Inferior parietal cortex (tissue), 1 donor: ENCODE data around the gene DNMT3B.
"Not testable (repeated sequence)": the region's sequence is repeated elsewhere in the genome, so short reads cannot be mapped to it uniquely, and the experiment has no call there.

Source experiments
- DNase-seq: peaks from one replicate; pipeline ENCODE4 v3.0.0-alpha.2; 2016; ENCODE audit errors: extremely low spot score

Gene DNMT3B

DNA sequence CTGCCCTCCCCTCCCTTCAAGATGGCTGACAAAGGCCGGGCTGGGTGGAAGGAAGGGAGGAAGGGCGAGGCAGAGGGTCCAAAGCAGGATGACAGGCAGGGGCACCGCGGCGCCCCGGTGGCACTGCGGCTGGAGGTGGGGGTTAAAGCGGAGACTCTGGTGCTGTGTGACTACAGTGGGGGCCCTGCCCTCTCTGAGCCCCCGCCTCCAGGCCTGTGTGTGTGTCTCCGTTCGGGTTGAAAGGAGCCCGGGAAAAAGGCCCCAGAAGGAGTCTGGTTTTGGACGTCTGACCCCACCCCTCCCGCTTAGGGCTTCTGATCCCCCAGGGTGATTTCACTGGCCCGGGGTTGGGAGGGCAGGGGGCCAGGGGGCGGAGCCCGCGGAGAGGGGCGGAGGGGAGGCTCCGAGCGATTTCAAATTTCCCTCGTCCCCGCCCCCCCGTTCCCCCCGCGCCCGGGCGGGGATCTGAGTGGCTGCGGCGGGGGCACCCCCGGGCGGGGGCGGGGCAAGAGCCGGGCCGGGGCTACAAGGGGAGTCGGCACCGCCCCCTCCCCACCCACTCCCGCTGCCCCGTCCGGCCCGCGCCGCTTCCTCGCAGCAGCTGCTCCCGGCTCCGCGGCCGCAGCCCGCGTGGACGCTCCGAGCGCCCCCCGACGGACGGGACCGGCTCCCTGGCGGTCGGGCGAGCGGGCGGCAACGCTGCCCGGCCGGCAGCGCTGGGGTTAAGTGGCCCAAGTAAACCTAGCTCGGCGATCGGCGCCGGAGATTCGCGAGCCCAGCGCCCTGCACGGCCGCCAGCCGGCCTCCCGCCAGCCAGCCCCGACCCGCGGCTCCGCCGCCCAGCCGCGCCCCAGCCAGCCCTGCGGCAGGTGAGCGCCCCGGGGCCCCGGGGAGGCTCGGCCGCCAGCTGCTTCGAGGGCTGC, at the start of gene DNMT3B:
Gene DNMT3B, plus strand, starts transcription at position 555 of the 923 bp plus-strand sequence. CDS start 17,939 bp downstream, outside the sequence.
- no peak for DNase-seq

DNA sequence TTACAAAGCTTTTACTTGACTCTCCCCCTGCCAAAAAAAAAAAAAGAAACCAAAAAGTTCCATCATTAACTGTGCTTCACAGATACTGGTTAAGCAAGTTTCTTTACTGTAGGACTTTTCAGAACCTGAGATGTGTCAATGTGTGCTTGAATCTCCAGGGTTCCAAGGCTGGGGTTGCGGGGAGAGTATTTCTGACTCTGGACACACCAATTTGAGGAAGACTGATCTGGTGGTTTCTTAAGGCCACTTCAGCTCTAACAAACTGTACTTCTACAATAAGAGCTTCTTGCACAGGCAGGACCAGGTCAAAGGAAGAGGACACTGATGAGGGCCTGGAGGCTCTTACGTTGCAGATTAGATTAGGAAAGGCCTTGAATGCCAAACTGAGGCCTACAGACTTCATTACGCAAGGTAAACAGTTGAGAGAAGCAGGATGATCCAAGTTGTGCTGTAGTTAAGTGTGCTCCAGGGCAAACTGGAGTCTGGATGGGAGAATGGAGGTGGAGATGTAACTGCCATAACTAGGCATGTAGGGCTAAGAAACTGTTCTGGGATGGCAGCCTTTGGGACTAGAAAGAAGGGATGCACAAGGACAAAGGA, 43.3 kb upstream of the DNMT3B start:
- no peak for DNase-seq

DNA sequence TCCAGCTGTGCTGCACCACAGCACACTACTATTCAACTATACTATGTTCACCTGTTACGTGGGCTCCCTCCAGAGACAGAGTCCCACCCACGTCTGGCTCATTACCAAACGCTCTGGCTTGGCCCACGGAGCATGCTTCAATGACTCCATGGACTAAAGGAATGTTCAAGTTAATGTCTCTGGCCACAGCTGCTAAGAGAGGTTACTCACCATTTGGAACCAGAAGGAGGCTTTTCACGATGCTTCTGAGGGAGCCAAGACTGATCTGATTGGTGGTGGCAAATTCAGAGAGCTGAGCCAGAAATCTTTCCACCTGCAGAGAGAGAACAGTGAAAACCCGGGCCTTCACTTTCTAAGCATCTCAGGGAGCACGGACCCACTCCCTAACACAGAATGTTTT, 34.5 kb upstream of the DNMT3B start:
- DNase-seq, result no peak

DNA sequence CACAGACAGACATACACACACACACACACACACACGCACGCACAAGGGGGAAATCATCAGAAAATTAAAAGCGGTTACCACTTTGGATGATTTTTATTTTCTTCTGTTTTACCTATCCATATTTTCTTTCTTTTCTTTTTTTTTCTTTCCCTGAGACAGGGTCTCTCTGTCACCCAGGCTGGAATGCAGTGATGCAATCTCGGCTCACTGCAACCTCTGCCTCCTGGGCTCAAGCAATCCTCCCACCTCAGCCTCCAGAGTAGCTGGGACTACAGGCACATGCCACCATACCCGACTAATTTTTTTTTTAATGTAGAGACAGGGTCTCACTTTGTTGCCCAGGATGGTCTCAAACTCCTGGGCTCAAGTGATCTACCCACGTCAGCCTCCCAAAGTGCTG, 33.8 kb upstream of the DNMT3B start:
- DNase-seq, result not testable (repeated sequence)

DNA sequence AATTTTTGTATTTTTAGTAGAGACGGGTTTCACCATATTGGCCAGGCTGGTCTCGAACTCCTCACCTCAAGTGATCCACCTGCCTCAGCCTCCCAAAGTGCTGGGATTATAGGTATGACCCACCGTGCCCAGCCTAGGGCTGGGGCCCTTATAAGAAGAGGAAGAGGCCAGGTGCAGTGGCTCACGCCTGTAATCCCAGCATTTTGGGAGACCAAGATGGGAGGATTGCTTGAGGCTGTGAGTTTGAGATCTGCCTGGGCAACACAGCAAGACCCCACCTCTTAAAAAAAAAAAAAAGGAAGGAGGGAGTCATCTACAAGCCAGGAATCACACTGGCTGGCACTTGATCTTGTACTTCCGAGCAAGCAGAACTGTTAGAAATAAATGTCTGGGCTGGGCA, 32.9 kb upstream of the DNMT3B start:
- not testable (repeated sequence) for DNase-seq

DNA sequence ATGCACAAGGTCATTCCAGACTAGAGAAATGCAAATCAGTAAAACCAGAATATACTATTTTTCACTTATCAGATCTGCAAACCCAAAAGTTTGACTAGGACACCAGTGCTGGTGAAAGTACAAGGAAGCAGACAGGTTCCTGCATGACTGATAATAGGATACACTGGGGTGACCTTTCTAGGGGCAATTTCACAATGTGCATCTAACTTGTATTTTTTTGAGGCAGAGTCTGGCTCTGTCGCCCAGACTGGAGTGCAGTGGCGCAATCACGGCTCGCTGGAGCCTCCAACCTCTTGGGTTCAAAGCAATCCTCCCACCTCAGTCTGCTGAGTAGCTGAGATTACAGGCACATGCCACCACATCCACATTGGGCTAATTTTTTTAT, 30.3 kb upstream of the DNMT3B start:
- no peak for DNase-seq

DNA sequence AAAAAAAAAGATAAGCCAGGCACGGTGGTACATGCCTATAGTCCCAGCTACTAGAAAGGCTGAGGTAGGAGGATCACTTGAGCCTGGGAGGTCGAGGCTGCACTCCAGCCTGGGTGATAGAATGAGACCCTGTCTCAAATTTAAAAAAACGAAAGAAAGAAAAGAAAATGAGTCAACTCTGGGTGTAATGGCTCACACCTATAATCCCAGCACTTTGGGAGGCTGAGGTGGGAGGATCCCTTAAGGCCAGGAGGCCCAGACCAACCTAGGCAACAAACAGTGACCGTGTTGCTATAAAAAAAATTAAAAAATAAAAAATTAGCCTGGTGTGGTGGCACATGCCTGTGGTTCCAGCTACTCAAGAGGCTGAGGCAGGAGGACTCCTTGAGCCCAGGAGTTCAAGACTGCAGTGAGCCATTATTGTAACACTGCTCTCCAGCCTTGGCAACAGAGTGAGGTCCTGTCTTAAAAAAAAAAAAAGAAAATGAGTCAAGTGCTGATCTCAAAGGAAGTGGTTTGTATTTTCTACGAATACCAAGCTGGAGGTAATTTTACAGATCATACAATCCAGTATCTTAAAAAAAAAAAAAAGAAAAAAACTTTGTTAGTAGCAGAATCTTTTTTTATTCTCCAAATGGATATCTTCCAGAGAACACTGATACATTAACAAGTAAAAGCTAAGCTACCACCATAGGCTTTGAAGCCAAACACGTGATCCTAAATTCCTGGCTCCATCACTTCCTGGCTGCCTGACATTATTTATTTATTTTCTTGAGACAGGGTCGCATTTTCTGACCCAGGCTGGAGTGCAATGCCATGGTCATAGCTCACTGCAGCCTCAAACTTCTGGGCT, 24.6 kb upstream of the DNMT3B start:
- no peak for DNase-seq

DNA sequence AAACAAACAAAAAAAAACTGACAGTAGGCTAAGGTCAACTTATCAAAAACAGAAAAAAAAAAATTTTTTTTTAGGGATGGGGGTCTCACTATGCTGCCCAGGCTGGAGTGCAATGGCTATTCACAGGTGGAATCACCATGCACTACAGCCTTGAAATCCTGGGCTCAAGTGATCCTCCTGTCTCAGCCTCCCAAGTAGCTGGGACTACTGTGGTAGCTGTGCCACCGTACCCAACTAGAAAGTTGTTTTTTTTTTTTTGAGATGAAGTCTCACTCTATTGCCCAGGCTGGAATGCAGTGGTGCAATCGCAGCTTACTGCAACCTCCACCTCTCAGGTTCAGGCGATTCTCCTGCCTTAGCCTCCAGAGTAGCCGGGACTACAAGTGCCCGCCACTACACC, 21.0 kb upstream of the DNMT3B start:
- no peak for DNase-seq

DNA sequence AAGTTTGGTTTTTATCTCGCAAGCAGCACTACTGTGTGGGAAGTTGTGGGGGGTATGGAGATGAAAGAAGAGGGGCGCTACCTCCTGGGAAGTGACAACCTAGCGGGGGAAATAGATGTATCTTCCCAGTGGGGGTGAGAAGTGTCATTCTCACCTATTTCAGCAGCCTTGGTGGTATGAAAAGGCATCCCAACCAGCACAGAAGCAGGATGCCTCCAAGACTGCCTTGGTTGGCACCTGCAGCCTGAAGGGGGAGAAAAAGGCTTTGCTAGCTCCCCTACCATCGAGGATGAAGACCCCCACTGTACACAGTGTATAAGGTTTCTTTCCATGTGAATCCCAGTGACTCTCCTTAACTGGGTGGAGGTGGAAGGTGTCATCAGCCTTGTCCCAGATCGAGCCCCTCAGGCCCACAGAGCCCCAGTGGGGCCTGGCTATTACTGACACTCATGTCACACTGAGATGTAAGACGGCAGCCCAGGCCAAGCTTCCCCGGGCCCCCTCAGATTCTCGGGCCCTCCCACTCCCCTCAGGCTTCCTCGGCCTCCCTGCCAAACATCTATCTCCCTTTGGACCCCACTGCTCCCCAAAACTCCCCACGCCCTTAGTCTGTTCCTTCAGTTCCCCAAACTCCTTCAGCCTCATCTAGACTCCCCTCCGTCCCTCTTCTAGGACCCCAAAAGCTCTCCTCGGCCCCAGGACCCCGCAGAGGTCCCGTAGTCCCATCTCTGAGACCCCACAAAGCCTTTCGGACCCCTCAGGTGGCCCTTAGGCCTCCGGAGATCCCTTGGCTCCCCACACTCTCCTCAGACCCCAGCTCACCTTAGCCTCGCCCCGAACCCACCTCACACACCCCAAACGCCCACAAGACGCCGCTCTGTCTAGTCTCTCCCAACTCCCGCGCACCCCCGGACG, 19.6 kb upstream of the DNMT3B start:
- no peak for DNase-seq

DNA sequence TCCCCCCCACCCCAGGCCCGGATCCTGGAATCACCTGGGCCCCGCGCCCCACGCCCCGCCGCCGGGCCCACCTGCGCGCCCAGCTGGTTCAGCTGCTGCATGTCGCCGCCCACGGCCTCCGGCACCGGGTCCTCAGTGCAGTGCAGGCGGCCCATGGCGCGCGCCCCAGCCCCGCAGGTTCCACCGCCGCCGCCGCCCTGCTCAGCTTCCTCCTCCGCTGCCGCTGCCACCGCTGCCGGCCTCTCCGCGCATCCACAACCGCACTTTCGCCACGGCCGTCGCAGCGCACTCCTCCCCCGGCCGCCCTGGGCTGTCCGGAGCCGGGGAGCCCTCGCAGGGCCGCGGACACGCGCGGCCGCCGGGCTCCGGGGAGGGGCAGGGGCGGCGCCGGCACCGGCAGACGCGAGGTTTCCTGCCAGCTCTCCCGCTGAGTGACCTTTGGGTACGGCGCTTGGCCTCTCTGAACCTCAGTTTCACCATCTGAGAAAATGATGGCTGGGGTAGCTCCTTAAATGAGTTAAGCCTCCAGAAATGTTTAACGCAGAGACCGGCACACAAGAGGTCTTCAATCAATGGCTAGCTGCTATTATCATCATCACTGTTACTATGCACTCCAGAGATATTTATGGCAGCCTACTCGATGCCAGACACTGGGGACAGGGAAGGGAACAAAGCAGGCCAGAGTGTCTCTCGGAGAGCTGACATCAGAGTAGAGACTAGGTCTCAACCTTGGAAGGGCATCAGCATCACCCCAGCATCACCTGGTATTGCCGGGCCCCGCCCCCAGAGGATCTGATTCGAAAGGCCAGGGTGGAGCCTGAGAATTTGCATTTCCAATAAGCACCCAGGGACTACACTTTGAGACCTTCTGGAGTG, 18.7 kb upstream of the DNMT3B start, which contains the start of gene COMMD7:
Gene COMMD7, minus strand, starts transcription at position 231 of the 876 bp plus-strand sequence. Its CDS starts 76 bp downstream, at position 155.
- DNase-seq, result no peak

DNA sequence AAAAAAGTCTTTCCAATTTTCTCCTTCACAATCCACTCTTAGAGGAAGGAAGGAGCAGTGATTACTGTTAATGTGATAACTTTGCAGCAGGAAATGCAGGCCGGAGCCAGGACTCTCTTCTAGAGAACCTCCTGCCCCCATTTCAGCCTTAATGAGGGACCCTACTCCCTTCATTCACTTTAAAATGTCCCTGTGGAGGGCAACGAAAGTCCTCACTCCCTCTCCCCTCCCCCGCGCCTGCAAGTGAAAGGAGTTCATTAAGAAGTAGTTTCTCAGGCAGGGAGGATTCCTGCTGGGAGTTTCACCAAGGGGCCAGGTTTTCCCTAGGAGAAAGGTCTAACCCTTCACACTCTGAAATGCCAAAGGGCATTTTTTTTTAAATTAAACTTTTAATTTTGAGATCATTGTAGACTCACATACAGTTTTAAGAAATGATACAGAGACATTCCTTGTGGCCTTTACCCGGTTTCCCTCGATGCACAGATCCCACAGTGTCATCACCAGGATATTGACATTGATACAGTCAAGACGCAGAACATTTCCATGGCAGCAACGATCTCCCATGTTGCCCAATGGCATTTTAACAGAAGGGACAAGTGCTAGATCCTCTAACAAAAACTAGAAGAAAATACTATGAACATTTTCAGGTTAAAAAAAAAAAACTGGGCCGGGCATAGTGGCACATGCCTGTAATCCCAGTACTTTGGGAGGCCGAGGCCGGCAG, 12.1 kb upstream of the DNMT3B start:
- DNase-seq, result no peak

DNA sequence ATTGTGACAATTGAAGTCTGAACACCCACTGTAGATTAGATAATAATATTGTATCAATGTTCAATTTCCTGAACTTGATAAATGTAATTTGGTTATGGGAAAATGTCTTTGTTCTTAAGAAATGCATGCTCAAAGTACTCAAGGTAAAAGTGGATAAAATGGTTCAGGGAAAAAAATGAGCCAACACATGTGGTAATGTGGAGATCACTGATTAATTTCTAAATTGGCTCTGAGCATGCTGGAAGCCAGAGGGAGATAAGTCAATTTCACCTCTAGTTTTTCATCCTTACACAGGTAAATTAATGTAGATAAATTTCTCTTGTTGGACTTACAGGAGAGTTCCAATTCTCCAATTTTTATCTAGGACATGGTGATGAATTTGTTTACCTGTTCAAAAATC, 10.9 kb upstream of the DNMT3B start:
- no peak for DNase-seq

DNA sequence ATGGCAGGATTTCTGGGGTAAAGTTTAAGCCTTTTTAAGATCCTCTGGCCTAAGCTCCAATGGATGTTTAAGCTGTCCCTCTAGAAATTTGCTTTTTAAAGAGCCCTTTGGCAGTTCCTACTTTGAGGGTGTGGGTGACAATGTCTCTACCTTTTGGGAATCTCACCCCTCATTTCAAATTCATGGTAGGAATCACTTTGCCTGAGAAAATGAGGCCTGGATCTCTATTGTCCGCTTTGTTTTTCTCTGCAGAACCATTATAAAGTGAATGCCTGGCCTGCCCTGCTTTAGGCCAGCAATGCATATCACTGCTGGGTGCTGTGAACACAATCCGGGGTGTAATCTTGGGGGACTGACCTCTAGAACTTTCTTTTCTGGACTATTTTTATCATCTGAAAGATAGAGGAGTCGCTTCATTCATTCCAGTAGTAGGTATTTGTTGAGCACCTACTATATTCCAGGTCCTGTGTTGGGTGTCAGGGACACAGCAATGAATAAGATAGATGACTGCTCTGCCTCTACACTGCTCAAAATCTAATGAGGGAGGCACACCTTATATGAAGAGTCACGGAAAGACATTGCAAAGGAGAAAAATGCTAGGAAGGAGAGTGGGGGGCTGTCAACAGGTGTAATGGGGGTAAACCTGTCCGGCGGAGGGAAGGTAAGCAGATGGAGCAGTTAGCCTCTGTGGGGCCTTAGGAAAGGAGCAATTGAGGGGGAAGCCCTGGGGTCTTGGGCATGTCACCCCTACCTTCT, 10.3 kb upstream of the DNMT3B start:
- no peak for DNase-seq

DNA sequence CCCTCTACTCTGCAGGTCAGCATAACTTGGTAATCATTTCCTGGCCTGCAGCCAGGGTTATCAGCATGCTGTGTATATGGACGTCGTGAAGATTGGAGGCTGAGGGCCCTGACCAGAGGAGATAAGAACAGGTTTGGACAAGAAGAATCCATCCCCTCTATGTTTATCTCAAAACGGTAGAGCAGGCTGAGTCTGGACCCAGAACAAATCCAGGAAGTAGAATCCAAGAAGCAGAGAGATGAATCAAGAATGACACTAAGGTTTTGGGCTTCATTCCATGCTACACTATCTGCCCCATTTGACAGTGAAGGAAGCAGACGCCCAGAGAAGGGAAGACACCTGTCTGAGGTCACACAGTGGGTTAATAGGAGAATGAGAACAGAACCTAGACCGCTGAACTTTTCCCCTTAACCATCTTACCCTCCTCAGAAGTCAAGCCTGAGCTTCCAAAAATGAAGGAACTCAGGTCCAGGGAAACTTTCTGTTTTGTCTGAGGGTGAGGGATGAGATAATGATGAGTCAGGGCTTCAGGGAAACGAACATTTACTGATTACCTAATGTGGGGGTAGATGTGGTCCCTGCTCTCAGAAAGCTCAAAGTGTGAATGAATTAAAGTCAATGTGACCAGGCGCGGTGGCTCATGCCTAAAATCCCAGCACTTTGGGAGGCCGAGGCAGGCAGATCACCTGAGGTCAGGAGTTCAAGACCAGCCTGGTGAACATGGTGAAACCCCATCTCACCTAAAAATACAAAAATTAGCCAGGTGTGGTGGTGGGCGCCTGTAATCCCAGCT, 9.5 kb upstream of the DNMT3B start:
- DNase-seq, result no peak

DNA sequence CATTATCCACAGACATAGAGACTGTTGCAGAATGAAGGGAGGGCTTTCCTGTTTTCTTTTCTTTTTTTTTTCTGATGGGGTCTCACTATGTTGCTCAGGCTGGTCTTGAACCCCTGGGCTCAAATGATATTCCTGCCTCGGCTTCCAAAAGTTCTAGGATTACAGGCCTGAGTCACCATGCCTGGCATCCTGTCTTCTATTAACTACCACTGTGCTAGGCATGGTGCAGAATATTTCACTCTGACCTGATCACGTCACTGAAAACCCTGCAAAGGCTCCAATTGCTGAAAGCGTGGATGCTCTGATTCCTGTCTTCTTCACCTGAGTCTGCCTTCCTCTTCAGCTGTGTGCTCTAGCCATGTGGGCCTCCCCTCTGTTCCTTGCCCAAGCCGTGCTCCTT, 8.5 kb upstream of the DNMT3B start:
- DNase-seq, result no peak

DNA sequence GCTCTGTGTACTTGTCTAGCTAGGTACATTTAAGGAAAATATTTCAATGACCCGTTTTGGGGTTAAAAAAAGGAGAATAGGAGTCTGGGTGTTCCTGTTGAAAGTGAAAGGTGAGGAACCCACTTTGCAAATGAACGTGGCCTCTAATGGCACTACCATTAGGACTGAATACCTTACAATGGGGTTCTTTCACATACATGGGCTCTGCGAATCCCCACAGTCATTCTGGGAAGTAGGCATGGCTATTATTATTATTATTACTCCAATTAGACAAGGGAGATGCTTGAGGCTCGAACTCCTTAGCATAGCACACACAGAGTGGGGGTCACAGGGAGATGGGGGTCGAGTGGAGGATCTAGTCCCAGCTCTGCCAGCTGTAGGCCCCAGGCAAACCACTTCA, 6.0 kb upstream of the DNMT3B start:
- DNase-seq, result no peak

DNA sequence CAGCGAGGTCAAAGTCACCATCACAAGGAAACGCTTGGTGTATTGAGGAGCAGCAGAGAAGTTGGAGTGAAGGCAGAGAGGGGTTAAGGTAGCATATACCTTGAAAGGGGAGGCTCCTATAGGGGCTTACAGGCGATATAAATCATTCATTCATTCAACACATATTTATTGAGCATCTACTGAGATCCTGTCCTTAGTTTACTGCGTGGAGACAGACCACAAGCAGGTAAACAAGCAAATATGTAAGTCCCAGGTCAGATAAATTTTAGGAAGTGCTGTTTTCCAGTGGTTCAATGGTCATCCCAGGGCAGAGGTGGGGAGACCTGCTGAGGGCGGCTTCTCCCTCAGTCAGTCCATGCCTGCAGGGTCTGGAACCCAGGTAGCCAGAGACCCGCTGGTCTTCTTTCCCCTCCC, 761 bp upstream of the DNMT3B start:
- DNase-seq, result no peak

DNA sequence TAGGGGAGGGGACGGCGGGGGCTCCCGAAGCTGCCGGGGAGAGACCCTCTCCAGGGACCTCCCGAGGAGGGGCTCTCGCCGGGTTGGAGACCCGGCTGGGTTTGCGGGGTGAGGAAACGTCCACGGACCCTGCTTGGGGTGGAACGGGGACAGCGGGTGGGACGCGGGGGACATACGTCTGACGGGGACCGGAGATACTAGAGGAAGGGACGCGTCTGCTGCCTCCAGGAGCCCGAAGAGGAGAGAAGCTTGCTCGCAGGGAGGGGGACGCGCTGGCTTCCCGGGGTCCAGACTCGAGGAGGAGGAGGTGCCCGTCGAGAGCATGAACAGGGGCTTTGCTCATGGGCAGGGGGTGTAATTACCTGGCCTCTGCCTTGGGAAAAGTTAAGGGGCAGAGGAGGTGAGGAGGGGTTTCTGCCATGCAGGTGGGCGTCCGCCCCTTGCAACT, 593 bp downstream of the DNMT3B start:
- no peak for DNase-seq
